ENCODE results near the gene INAVA.

The INAVA gene

GRCh38 chr1:200877839-200878551, 16.7 kb upstream of the INAVA start:
- no peak for DNase-seq (ENCODE audit: low spot score)

GRCh38 chr1:200880212-200880611, 14.5 kb upstream of the INAVA start:
- no peak for DNase-seq (ENCODE audit: low spot score)

- DNase-seq (ENCODE audit: low spot score) = no peak
Observed at GRCh38 chr1:200883118-200883517, 11.6 kb upstream of the INAVA start.

- DNase-seq (ENCODE audit: low spot score) = no peak
Observed at GRCh38 chr1:200885623-200886402, 8.9 kb upstream of the INAVA start.

GRCh38 chr1:200886594-200886993, 8.1 kb upstream of the INAVA start:
- no peak for DNase-seq (ENCODE audit: low spot score)

- DNase-seq (ENCODE audit: low spot score) = no peak
Observed at GRCh38 chr1:200887036-200887435, 7.7 kb upstream of the INAVA start.

- DNase-seq (ENCODE audit: low spot score) = no peak
Observed at GRCh38 chr1:200887772-200888348, 6.8 kb upstream of the INAVA start.

GRCh38 chr1:200888349-200888838, 6.3 kb upstream of the INAVA start:
- DNase-seq (ENCODE audit: low spot score) = no peak

- no peak for DNase-seq (ENCODE audit: low spot score)
Observed at GRCh38 chr1:200889571-200889970, 5.1 kb upstream of the INAVA start.

- no peak for DNase-seq (ENCODE audit: low spot score)
Observed at GRCh38 chr1:200890027-200890426, 4.7 kb upstream of the INAVA start.

GRCh38 chr1:200890818-200891773, 3.6 kb upstream of the INAVA start:
- peak; percentile 27 for DNase-seq (ENCODE audit: low spot score)

GRCh38 chr1:200891774-200892157, 2.9 kb upstream of the INAVA start:
- no peak for DNase-seq (ENCODE audit: low spot score)

GRCh38 chr1:200892546-200892945, 2.2 kb upstream of the INAVA start:
- DNase-seq (ENCODE audit: low spot score) = no peak

- no peak for DNase-seq (ENCODE audit: low spot score)
Observed at GRCh38 chr1:200892958-200893357, 1.7 kb upstream of the INAVA start.

- no peak for DNase-seq (ENCODE audit: low spot score)
Observed at GRCh38 chr1:200893411-200893901, 1.2 kb upstream of the INAVA start.

GRCh38 chr1:200895443-200895789, 716 bp downstream of the INAVA start:
- DNase-seq (ENCODE audit: low spot score) = no peak

GRCh38 chr1:200895801-200896530, 1.3 kb downstream of the INAVA start:
- DNase-seq (ENCODE audit: low spot score) = no peak

- DNase-seq (ENCODE audit: low spot score) = no peak
Observed at GRCh38 chr1:200896531-200897196, 2.0 kb downstream of the INAVA start.

GRCh38 chr1:200897259-200897658, 2.6 kb downstream of the INAVA start:
- DNase-seq (ENCODE audit: low spot score) = no peak

GRCh38 chr1:200899015-200899386, 4.3 kb downstream of the INAVA start:
- no peak for DNase-seq (ENCODE audit: low spot score)
